Endothelial cell of coronary artery (primary cell): ENCODE results near the gene OR8G5. TPM values are rescaled to one million over a fixed set of nuclear protein-coding genes. Genes with fewer than 3 reads are reported as not detected.

Experiments used
- total RNA-seq: library from RNA; depleted of rRNA; stranded (reverse); fragments of >200 nt; gene quantifications from 2 replicates; pipeline ENCODE4 v1.2.3, GENCODE V29; 2014

OR8G5 gene, protein sequence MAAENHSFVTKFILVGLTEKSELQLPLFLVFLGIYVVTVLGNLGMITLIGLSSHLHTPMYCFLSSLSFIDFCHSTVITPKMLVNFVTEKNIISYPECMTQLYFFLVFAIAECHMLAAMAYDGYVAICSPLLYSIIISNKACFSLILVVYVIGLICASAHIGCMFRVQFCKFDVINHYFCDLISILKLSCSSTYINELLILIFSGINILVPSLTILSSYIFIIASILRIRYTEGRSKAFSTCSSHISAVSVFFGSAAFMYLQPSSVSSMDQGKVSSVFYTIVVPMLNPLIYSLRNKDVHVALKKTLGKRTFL
- not detected in 2 replicates for total RNA-seq

DNA sequence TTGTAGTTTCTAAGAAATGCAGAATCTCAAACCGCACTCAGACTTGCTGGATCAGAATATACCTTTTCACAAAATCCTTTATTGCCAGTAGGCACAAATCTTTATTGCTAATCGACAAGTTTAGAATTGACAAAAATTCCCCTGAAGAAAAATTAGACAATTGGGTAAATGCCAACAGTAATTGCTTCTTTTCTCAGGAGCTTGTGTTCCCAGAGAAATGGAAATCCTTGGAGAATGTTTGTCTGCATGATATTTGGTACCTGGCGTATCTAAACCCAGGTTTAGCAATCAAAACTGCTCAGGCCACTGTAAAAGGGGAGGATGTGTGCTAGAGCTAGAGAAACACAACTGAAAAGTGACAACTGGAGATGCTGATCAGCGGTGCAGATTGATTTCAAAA is at the start of gene OR8G5:
TSS of gene OR8G5 (plus strand) at position 301 of the 400 bp plus-strand sequence. CDS start 8,556 bp downstream, outside the sequence.

GRCh38 chr11:124240621-124241397 is 15.4 kb upstream of the OR8G5 start, which contains the start of gene OR8G1:
OR8G1 (plus strand) TSS chr11:124241095; CDS start chr11:124249676, 8,581 bp downstream.

GRCh38 chr11:124313849-124314248 is 57.7 kb downstream of the OR8G5 start, which contains the start of gene OR8D1:
OR8D1 (minus strand) TSS chr11:124313949; CDS start chr11:124310766, 3,183 bp downstream.

Other genes starting within 250 kb of the OR8G5 start
- gene OR10G4, start 243.4 kb upstream of the OR8G5 start, total RNA-seq: 0.09 TPM in 1 of 2 replicates, not detected in the other
- not detected in 2 replicates for gene OR10G9, start 233.4 kb upstream of the OR8G5 start, total RNA-seq
- not detected in 2 replicates for gene OR10G8, start 229.6 kb upstream of the OR8G5 start, total RNA-seq
- gene OR10G7, start 215.1 kb upstream of the OR8G5 start, total RNA-seq: not detected in 2 replicates
- 6.1 and 8.3 TPM in 2 replicates for gene VWA5A, start 140.9 kb upstream of the OR8G5 start, total RNA-seq
- not detected in 2 replicates for gene OR10D3, start 73.0 kb upstream of the OR8G5 start, total RNA-seq
- gene OR8G1, start 15.3 kb upstream of the OR8G5 start, total RNA-seq: not detected in 2 replicates
- not detected in 2 replicates for gene OR8D1, start 57.6 kb downstream of the OR8G5 start, total RNA-seq
- not detected in 2 replicates for gene OR8D2, start 63.8 kb downstream of the OR8G5 start, total RNA-seq
- not detected in 2 replicates for gene OR8B2, start 128.1 kb downstream of the OR8G5 start, total RNA-seq
- gene OR8B3, start 142.6 kb downstream of the OR8G5 start, total RNA-seq: not detected in 2 replicates
- gene OR8B4, start 168.5 kb downstream of the OR8G5 start, total RNA-seq: not detected in 2 replicates
- gene OR8B8, start 189.3 kb downstream of the OR8G5 start, total RNA-seq: not detected in 2 replicates